CD4-positive, alpha-beta memory T cell (primary cell): ENCODE measurements around the gene AP3B2. TPM values are rescaled to one million over a fixed set of nuclear protein-coding genes. Genes with fewer than 3 reads are reported as not detected.
A peak's percentile ranks its signal among the peaks of the same experiment; 100 is the strongest.
"Not testable (repeated sequence)": the region's sequence is repeated elsewhere in the genome, so short reads cannot be mapped to it uniquely, and the experiment has no call there.

Experiments
- CTCF ChIA-PET: fragments of 350-600 bp; sonication (Branson Sonifier 250); formaldehyde crosslinking; loops from one replicate; lab custom pipeline; 2021; ENCODE audit warnings: inconsistent platforms; ENCODE audit not compliant: partially characterized antibody; lab: Charles Lee
- POLR2A ChIA-PET: fragments of 350-600 bp; sonication (Branson Sonifier 250); formaldehyde crosslinking; loops from one replicate; lab custom pipeline; 2021; ENCODE audit not compliant: partially characterized antibody; lab: Charles Lee
- DNase-seq, 5 donors: peaks; one replicate each; pipeline versions ENCODE4 v3.0.0 to v3.0.0-alpha.2; 2020 to 2022; ENCODE audit warnings: mixed read lengths in 1 of 5
- H3K27ac ChIP-seq: one replicate; pipeline ENCODE4 v1.7.0; 2013; ENCODE audit warnings: low read depth, low read length
- H3K27me3 ChIP-seq: 2 replicates; pipeline ENCODE4 v1.7.0; 2013; ENCODE audit warnings: mild to moderate bottlenecking, low read length, moderate library complexity; ENCODE audit not compliant: insufficient read depth
- H3K36me3 ChIP-seq: 2 replicates; pipeline ENCODE4 v1.7.0; 2013; ENCODE audit warnings: mild to moderate bottlenecking, low read length, moderate library complexity; ENCODE audit not compliant: insufficient read depth
- H3K4me1 ChIP-seq: 2 replicates; pipeline ENCODE4 v1.7.0; 2013; ENCODE audit warnings: mild to moderate bottlenecking, low read length, moderate library complexity; ENCODE audit not compliant: insufficient read depth
- H3K4me3 ChIP-seq, 2 donors: one replicate each; pipeline ENCODE4 v1.7.0; 2013; ENCODE audit warnings: low read length in 2 of 2, mild to moderate bottlenecking in 1 of 2
- H3K9me3 ChIP-seq, 2 donors: one replicate each; pipeline ENCODE4 v1.7.0; 2013; ENCODE audit warnings: low read length in 2 of 2, control low read depth in 1 of 2; ENCODE audit not compliant: control insufficient read depth in 1 of 2
- H3K27ac Mint-ChIP-seq, 7 donors: one replicate each; pipeline ENCODE4 v1.8.0; 2020 to 2021; ENCODE audit warnings: mixed read lengths in 7 of 7, mild to moderate bottlenecking in 6 of 7, inconsistent platforms in 3 of 7, moderate library complexity in 3 of 7
- H3K27me3 Mint-ChIP-seq, 2 donors: one replicate each; pipeline ENCODE4 v1.8.0; 2020 to 2021; ENCODE audit warnings: mixed read lengths in 2 of 2
- H3K36me3 Mint-ChIP-seq, 2 donors: one replicate each; pipeline ENCODE4 v1.8.0; 2020 to 2021; ENCODE audit warnings: mixed read lengths in 2 of 2, inconsistent platforms in 1 of 2, mild to moderate bottlenecking in 1 of 2
- H3K4me1 Mint-ChIP-seq, 4 donors: one replicate each; pipeline ENCODE4 v1.8.0; 2020 to 2021; ENCODE audit warnings: mixed read lengths in 4 of 4, mild to moderate bottlenecking in 1 of 4
- H3K4me3 Mint-ChIP-seq, 8 donors: one replicate each; pipeline ENCODE4 v1.8.0; 2020 to 2021; ENCODE audit warnings: mixed read lengths in 8 of 8, mild to moderate bottlenecking in 7 of 8, moderate library complexity in 6 of 8, inconsistent platforms in 3 of 8
- H3K9me3 Mint-ChIP-seq, 8 donors: one replicate each; pipeline ENCODE4 v1.8.0; 2020 to 2021; ENCODE audit warnings: mixed read lengths in 8 of 8, mild to moderate bottlenecking in 5 of 8, inconsistent platforms in 3 of 8, moderate library complexity in 1 of 8
- intact Hi-C: fragments of 100-400 bp; cut with micrococcal nuclease; formaldehyde crosslinking; loops from one replicate; pipeline ENCODE4 v1.15.1; 2023
- polyA plus RNA-seq, 2 donors: library from polyadenylated mRNA; unstranded; fragments of 300-500 nt; fragmentation: Illumina TruSeq; gene quantifications; one replicate each; pipeline ENCODE4 v1.2.3, GENCODE V29; 2021
- total RNA-seq, 2 experiments: library from RNA; stranded (reverse); gene quantifications; one replicate each; pipeline ENCODE4 v1.2.3, GENCODE V29; 2021

Gene AP3B2
- total and polyA plus RNA-seq, 4 experiments from 2014 or later = 0.64 to 0.78 TPM; not detected in 2

DNA sequence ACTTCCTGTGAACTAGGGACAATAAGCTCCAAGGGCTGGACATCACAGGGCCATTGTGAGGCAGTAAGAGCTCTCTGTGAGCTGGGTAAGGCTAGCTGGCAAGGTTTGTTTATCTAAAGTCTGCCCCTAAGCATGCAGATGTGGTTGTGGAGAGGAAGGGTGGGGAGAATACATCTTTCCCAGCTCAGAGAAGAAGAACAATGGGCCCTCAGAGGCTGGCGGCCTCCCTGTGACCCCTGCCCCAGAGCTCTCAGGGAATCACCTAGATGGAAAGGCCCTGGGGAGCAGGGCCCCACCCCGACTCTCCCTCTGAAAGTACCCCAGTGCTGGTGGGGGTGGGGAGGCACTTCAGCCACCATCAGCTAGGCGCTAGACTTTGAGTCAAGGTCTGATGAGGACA, 4.3 kb upstream of the AP3B2 start:
- intact Hi-C loops = no loop called here
- H3K36me3 Mint-ChIP-seq = peaks cover 0 to 6% of the 10 kb centered on the region in 2 donors
- H3K36me3 ChIP-seq = no peaks in the 10 kb centered on the region
- H3K9me3 ChIP-seq = no peaks in the 10 kb centered on the region
- DNase-seq = no peak
- ChIA-PET POLR2A (no interaction called here), CTCF (no interaction called here)
- H3K4me3 ChIP-seq = no peak overlapping the region
- H3K9me3 Mint-ChIP-seq = peaks cover 0 to 22% (median 10%) of the 10 kb centered on the region in 8 donors
- peaks cover 0 to 6% (median 0%) of the 10 kb centered on the region in 4 donors for H3K4me1 Mint-ChIP-seq
- H3K27me3 Mint-ChIP-seq = peaks cover 7 to 24% of the 10 kb centered on the region in 2 donors
- no peaks in the 10 kb centered on the region for H3K27me3 ChIP-seq
- no peak overlapping the region for H3K4me3 Mint-ChIP-seq
- H3K27ac Mint-ChIP-seq = no peak overlapping the region
- peaks cover 7% of the 10 kb centered on the region for H3K4me1 ChIP-seq
- no peak overlapping the region for H3K27ac ChIP-seq

DNA sequence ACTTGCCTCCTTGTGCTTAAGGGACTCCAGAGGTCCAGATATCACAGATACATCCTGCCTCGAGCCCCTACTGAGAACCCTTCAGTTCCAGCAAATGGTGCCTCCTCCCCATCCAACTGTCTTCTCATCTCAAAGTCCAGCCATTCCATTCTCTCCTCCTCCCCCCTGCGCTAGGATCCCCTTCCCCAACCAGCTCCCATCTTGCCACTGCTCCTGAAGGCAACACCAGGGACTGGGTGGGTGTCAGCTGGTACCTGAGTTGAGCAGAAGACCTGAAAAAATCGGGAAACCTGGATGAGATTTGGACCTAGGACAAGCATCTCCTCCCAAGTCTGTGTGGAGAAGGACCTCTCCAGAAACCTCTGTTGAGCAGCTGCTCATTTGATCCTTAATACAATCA, 2.4 kb upstream of the AP3B2 start:
- H3K36me3 Mint-ChIP-seq = peaks cover 0 to 6% of the 10 kb centered on the region in 2 donors
- H3K9me3 Mint-ChIP-seq = peaks cover 0 to 8% (median 5%) of the 10 kb centered on the region in 8 donors
- Histone ChIP-seq H3K9me3 (no peaks in the 10 kb centered on the region), H3K4me3 (no peak overlapping the region), H3K27me3 (no peaks in the 10 kb centered on the region), H3K36me3 (no peaks in the 10 kb centered on the region), H3K27ac (no peak overlapping the region), H3K4me1 (peaks cover 9% of the 10 kb centered on the region)
- H3K4me1 Mint-ChIP-seq = peaks cover 0 to 6% (median 0%) of the 10 kb centered on the region in 4 donors
- DNase-seq = no peak
- ChIA-PET CTCF (no interaction called here), POLR2A (no interaction called here)
- intact Hi-C loops = no loop called here
- no peak overlapping the region for H3K27ac Mint-ChIP-seq
- peak overlapping the region in 1 of 8 donors; percentile 7 for H3K4me3 Mint-ChIP-seq
- peaks cover 7 to 24% of the 10 kb centered on the region in 2 donors for H3K27me3 Mint-ChIP-seq

DNA sequence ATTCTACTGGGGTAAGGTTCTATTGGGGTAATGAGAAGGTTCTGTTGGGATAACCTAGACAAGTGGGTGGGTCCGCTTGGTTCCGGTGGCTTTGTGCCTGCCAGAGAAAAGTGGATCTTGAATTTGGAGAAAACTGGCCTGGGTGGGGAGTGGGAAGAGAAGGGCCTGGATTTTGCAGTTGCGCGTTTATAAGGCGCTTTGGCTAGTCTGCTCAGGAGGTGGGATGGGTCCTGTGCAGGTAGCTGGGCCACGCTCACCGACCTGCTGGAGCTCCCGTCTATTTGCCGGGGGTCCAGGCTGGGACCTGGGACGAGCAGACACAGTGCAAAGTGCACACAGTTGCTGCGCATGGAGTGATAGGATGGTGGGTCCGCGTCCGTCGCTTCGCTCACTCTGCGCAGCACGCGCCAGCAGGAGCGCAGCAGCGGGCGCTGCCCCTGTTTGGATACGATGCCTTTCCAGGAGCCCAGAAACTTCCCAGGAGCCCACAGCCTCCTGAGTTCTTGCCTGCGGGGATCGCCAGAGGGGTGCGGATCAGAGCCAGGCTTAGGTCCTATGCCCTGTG, 1.3 kb upstream of the AP3B2 start:
- H3K36me3 Mint-ChIP-seq = peaks cover 0 to 3% of the 10 kb centered on the region in 2 donors
- Histone ChIP-seq H3K27ac (no peak overlapping the region), H3K27me3 (no peaks in the 10 kb centered on the region), H3K36me3 (no peaks in the 10 kb centered on the region), H3K9me3 (no peaks in the 10 kb centered on the region), H3K4me3 (no peak overlapping the region), H3K4me1 (peaks cover 9% of the 10 kb centered on the region)
- H3K4me1 Mint-ChIP-seq = peaks cover 0 to 6% (median 0%) of the 10 kb centered on the region in 4 donors
- CTCF ChIA-PET = no interaction called here
- intact Hi-C loops = no loop called here
- H3K27me3 Mint-ChIP-seq = peaks cover 6 to 22% of the 10 kb centered on the region in 2 donors
- POLR2A ChIA-PET = interaction anchor here (1.1 to 2.6 kb wide), 2 partner anchors 30 to 99 kb away, joined by 3 to 10 read pairs; no protein-coding TSS in a partner anchor
- H3K9me3 Mint-ChIP-seq = peaks cover 0 to 2% (median 0%) of the 10 kb centered on the region in 8 donors
- DNase-seq = no peak
- peak overlapping the region in 5 of 8 donors; percentile 30 to 79 (median 62) for H3K4me3 Mint-ChIP-seq
- H3K27ac Mint-ChIP-seq = no peak overlapping the region

DNA sequence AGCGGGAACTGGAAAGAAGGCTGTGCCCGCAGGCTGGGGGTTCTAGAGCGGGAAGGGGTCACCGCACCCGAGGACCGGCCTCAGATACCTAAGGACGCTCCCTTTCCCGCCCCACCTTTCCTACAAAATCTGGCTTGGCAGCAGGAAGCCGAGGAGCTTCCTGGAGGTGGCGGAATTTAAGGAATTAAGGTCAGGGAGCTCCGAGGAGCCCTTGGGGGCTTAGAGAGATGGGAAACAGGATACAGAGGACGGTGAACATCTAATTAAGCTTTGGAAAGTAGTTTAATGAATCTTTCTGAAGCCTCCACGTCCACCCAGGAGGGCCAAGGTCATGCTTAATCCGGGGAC, 507 bp upstream of the AP3B2 start:
- Mint-ChIP-seq H3K36me3 (peaks cover 0 to 3% of the 10 kb centered on the region in 2 donors), H3K27me3 (peaks cover 6 to 18% of the 10 kb centered on the region in 2 donors), H3K27ac (peak overlapping the region in 1 of 7 donors; percentile 14), H3K4me1 (peaks cover 0 to 6% (median 0%) of the 10 kb centered on the region in 4 donors), H3K4me3 (peak overlapping the region in 7 of 8 donors; percentile 39 to 72 (median 61)), H3K9me3 (no peaks in the 10 kb centered on the region)
- no peaks in the 10 kb centered on the region for H3K9me3 ChIP-seq
- H3K27me3 ChIP-seq = no peaks in the 10 kb centered on the region
- H3K27ac ChIP-seq = no peak overlapping the region
- intact Hi-C loops = no loop called here
- H3K36me3 ChIP-seq = no peaks in the 10 kb centered on the region
- no peak for DNase-seq
- H3K4me1 ChIP-seq = peaks cover 9% of the 10 kb centered on the region
- ChIA-PET POLR2A (interaction anchor here (1.1 to 2.6 kb wide), 2 partner anchors 29 to 100 kb away, joined by 3 to 10 read pairs; no protein-coding TSS in a partner anchor), CTCF (no interaction called here)
- H3K4me3 ChIP-seq = peak overlapping the region in 1 of 2 donors; percentile 57

DNA sequence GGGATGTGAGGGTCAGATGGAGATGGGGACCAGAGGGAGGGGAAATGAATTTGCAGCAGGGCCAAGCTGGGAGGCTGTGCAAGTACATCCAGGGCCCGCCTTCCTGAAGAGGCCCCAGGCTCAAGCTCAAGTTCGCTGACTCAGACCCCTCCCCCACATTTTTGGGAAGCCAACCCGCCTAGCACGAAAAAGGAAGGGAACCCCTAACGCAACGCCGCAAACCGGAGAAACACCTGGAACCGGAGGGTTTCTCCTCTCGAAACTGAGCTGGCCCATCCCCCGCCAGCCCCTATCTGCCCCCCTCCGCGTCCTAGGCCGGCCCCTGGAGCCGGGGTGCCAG, 624 bp downstream of the AP3B2 start:
- Mint-ChIP-seq H3K9me3 (no peaks in the 10 kb centered on the region), H3K27ac (no peak overlapping the region), H3K27me3 (peaks cover 4 to 15% of the 10 kb centered on the region in 2 donors), H3K36me3 (no peaks in the 10 kb centered on the region), H3K4me3 (no peak overlapping the region), H3K4me1 (peaks cover 0 to 6% (median 0%) of the 10 kb centered on the region in 4 donors)
- no peak for DNase-seq
- H3K4me3 ChIP-seq = peak overlapping the region in 1 of 2 donors; percentile 57
- CTCF ChIA-PET = no interaction called here
- POLR2A ChIA-PET = interaction anchor here (1.0 to 2.6 kb wide), 2 partner anchors 28 to 169 kb away, joined by 3 to 10 read pairs; partner anchors contain the start of gene RPS17
- H3K9me3 ChIP-seq = no peaks in the 10 kb centered on the region
- H3K36me3 ChIP-seq = no peaks in the 10 kb centered on the region
- no peak overlapping the region for H3K27ac ChIP-seq
- intact Hi-C loops = loop anchor here (1.0 kb wide), 1 partner anchor 29 kb away; no protein-coding TSS in a partner anchor
- H3K4me1 ChIP-seq = peaks cover 9% of the 10 kb centered on the region
- no peaks in the 10 kb centered on the region for H3K27me3 ChIP-seq

DNA sequence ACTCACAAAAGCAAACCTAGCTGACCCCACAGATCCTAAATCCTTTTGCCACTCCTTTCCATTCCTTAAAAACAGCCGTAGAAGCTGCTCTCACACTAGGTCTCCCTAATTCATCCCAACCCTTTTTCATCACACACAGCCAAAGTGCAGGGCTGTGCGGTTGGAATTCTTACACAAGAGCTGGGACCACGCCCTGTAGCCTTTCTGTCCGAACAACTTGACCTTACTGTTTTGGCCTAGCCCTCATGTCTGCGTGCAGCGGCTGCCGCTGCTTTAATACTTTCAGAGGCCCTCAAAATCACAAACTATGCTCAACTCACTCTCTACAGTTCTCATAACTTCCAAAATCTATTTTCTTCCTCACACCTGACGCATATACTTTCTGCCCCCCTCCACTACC, 3.8 kb downstream of the AP3B2 start:
- H3K27me3 Mint-ChIP-seq, H3K36me3 ChIP-seq, H3K9me3 ChIP-seq, DNase-seq, H3K4me1 Mint-ChIP-seq, H3K4me3 Mint-ChIP-seq, H3K4me3 ChIP-seq, H3K27ac ChIP-seq, H3K27ac Mint-ChIP-seq, H3K36me3 Mint-ChIP-seq, POLR2A ChIA-PET, intact Hi-C loops, CTCF ChIA-PET, H3K4me1 ChIP-seq, H3K27me3 ChIP-seq, H3K9me3 Mint-ChIP-seq: not testable (repeated sequence)

DNA sequence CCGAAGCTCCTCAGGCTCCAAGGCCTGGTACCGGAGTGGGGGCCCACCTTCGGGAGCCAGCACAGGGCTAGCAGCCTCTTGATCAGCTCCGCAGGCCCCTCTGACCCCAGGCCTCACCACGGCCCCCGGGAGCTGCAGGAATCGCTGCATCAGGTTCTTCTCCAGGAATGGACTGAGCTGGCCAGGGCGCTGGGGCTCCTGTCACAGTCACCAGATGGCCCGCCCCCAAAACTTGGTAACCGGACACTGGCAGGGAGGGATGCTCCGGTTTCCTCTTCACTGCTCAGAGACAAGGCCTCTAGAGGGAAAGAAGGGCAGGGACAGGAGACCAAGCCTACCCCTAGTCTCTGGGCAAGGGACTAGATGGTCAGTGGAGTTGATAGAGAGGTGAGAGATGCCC, 9.9 kb downstream of the AP3B2 start:
- no peak overlapping the region for H3K27ac Mint-ChIP-seq
- H3K27me3 ChIP-seq = no peaks in the 10 kb centered on the region
- H3K4me1 Mint-ChIP-seq = no peaks in the 10 kb centered on the region
- no peaks in the 10 kb centered on the region for H3K4me1 ChIP-seq
- ChIA-PET CTCF (no interaction called here), POLR2A (no interaction called here)
- no peak overlapping the region for H3K27ac ChIP-seq
- H3K9me3 ChIP-seq = no peaks in the 10 kb centered on the region
- H3K9me3 Mint-ChIP-seq = no peaks in the 10 kb centered on the region
- H3K4me3 ChIP-seq = no peak overlapping the region
- H3K27me3 Mint-ChIP-seq = peaks cover 8 to 16% of the 10 kb centered on the region in 2 donors
- no peaks in the 10 kb centered on the region for H3K36me3 Mint-ChIP-seq
- no peaks in the 10 kb centered on the region for H3K36me3 ChIP-seq
- intact Hi-C loops = no loop called here
- no peak overlapping the region for H3K4me3 Mint-ChIP-seq
- no peak for DNase-seq
